AML-193 (cell line): Measurements from ENCODE around the gene FMNL3.
"Not testable (repeated sequence)": the region's sequence is repeated elsewhere in the genome, so short reads cannot be mapped to it uniquely, and the experiment has no call there.

ENCODE experiments used
- DNase-seq, 2 experiments: peaks; one replicate each; lab custom pipeline; 2025; lab: John Stamatoyannopoulos, UW

The FMNL3 gene

DNA sequence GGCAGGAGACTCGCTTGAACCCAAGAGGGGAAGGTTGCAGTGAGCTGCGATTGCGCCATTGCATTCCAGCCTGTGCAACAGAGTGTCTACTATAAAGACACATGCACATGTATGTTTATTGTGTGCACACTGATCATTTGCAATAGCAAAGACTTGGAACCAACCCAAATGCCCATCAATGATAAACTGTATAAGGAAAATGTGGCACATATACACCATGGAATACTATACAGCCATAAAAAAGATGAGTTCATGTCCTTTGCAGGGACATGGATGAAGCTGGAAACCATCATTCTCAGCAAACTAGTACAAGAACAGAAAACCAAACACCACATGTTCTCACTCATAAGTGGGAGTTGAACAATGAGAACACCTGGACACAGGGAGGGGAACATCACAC, 6.7 kb upstream of the FMNL3 start:
- not testable (repeated sequence) for DNase-seq

DNA sequence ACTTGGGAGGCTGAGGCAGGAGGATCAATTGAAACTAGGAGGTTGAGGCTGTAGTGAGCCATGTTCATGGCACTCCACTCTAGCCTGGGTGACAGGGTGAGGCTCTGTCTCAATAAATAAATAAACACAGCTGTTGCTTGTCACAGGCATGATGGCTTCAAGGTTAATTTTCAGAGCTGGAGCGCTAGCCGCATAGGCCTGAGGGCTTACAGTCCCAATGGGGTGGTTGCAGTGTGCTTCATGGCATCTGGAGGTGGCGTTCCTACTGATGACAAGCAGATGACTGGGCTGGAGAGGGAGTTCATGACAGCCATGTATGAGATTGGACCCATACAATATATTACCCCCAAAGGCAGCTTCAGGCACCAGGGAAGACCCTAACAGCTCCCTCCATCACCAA, 1.6 kb upstream of the FMNL3 start:
- DNase-seq = no peak

DNA sequence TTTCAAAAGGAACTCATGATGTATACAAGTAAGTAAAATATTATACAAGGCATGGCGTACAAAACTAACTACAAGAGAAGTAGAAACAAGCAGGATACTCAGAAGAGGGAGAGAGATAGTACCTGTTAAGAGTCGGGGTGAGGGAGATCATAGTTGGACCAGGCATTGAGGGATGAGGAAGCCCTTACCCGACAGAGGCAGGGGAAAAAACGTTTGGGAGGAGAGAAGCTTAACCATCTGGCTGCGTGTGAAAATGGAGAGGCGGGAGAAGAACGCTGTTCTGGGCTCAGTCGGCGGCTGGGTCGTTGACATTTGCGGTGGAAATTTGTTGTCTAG, 575 bp upstream of the FMNL3 start:
- no peak for DNase-seq

DNA sequence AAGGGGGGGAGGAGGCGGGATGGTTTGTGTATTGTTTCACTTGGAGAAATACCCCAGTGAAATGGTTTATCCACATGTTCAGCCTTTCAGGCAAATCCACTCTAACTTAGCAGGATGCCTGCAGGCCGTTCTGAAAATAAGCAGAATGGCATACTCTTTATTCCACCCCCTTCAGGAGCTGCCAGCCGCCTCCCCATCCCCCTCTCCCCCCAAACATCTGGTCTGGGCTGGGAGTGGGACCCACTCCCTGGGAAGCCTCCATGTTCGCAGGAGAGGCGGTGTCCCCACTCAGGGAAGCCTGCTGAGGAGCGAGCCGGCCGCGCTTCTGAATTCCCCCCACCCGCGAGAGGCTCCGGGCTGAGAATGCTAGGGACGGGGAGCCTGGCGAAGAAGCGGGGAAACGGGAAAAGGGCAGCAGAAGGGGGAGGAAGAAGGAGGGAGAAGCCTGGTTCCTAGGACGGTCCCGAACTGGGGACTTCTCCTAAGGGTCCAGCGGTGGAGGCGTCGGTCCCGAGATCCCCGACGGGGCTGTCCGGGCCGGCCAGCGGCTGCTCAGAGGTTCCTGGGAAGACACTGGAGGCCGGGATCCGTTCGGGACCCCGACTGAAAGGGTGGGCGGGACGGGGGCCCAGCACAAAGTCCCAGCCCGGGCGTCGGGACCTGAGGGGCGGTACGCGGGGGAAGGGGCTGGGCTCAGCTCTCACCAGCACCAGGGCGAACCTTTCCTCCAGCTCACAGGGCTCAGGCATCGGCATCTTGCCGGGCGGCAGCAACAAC, 666 bp downstream of the FMNL3 start:
- no peak for DNase-seq

DNA sequence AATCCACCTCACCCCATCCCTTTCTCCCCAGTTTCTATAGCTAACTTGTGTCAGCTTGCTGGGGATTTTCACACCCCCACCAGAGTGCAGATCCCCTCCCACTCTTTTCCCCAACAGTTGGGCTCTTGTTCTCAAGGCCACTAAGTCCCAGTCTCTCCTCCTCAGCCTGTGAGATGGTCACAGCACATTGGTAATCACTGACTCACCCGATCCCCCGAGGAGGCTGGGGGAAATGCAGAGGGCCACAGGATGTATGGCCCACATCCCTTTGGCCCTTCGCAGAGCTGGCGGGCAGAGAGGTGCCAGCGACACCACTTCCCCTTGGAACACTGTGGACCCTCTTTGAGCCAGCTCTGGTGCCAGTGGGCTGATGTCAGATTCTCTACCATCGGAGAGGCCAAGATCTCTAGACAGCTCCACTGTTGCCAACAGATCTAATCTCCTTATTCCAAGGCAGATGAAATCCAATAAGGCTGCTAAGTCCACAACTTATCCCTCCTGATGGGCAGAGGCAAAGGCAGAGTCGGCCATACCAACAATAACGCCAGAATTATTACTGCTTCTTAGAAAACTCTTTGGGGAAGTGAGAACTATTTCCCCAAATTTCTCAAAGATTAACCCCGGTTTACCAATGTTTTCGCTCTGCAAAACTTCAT, 1.6 kb downstream of the FMNL3 start:
- DNase-seq = peak; percentile 41 to 42

DNA sequence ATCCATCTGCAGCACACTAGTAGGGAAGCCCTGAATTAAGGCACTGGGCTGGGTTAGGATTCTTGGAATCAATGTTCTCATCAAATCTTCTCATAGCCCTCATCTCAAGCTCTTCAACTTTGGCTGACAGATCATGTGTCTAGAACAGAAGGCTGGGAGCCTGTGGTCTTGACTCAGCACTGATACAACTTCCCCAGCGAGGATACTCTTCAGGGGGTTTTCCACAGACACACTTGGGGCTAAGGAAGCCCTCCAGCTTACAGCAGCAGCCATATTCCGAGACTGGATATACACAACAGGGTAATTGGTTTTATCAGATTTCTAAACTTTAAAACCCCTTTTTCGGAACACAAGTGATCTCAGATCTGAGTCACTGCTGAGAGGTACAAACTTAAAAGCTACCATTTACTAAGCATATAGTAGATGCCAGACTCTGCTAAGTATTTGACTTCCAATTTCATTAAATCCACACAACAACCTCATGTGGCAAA, 3.5 kb downstream of the FMNL3 start:
- DNase-seq = peak; percentile 23 to 24

DNA sequence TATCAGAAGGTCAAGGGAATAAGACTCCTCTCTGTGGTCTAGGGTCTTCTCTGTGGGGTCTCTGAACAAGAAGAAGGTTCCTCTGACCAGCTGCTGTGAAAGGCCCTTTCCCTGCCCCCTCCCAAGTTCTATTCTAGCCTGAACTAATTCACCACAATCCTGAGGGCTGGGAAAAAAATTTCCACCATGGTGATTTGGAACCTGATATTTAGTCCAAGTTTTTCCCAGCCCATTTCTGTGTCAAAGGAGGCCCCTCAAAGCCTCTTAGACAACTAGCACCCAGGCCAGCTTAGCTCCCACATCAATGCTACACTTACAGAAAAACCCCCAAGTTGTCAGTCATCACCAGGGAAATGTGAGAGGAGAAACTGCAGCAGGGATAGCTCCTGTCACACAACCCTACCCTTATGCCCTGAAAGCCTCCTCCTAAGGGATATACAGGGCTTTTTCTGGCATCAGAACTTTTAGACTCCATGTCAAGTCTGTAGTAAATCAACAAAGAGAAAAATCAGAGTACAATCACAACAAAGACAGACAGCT, 4.5 kb downstream of the FMNL3 start:
- no peak for DNase-seq

DNA sequence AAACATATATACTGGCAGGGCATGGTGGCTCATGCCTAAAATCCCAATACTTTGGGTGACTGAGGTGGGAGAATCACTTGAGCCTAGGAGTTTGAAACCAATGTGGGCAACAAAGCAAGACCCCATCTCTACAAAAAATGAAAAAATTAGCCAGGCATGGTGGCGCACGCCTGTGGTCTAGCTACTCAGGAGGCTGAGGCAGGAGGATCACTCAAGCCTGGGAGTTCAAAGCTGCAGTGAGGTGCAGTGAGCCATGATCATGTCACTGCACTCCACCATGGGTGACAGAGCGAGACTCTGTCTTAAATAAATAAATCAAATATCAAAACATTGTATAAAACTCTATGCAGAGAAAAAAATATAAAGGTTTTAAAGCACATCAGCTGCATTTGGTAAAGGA, 5.2 kb downstream of the FMNL3 start:
- no peak for DNase-seq

DNA sequence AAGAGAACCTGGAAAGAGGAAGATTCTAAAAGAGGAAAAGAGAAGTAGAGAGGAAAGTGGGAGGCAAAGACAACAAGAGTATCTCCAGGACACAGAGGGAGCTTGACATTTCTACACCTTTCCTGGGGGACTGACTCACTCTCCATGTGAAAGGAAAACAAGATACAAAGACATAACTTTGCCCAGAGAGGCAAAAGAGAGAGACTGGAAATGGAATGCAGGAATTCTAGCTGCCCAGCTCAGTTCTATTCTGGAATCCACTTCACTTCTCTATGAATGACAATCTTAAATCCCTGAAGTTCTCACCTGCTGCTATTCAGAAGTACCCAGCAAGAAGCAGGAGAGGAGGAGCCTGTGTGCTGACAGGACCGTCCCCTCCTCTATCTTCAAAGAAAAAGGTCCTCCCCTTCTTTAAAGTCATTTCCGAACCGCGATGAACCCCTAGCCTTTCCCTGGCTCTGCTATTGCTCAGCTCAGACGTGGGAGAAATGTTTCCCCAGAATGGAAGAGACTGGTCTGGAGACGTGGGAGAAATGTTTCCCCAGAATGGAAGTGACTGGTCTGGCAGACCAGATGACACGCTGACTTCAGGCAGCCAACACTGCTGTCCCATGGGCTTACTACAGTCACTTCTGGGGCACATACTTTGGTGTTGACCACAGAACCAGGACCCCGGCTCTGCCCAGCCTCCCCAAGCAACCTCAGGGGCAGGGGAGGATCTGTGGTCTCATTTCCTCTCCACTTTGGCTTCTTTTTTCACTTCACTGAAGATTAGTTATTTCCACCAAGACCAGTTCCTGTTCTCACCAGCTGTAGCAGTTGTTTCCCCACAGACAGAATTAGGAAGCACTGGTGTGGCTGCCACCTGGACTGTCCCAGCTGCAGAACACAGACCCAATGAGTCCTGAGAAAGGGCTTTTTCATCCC, 8.3 kb downstream of the FMNL3 start:
- DNase-seq = peak; percentile 82 to 88

DNA sequence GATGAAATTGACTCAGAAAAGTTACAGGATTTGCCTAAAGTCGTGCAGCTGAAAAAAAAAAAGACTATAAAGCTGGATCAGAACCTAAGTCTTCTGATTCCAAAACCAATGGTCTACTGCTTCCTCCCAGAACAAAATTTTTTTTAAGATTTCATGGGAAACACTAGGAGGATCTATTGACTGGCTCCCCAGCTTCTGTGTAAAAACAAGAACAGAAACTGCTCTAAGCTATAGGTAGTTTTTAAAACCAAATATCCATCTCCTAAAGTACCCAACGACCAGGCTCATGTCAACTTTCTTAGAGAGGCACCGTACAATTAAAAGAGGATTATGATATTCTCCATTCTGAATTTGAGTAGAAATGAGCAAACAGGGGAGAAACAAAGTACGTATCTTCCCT, 9.4 kb downstream of the FMNL3 start:
- DNase-seq = no peak

DNA sequence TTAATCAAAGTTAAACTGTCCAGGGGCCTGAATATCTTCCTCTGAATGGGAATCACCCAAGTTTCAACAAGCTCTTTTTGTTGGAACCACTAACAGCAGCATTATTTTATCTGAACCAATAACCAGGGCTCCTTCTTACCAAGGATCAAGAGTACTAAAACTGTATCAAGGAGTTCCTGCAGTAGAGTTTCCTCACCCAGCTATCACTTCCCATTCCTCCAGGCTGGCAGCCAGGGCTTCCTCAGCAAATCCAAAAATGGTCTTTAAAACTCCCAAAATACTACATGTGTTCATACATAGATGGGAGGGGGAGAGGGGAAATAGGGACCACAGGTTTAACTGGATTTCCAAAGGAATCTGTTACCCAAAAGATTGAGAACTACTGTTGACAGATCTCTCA, 10.5 kb downstream of the FMNL3 start:
- DNase-seq = no peak

DNA sequence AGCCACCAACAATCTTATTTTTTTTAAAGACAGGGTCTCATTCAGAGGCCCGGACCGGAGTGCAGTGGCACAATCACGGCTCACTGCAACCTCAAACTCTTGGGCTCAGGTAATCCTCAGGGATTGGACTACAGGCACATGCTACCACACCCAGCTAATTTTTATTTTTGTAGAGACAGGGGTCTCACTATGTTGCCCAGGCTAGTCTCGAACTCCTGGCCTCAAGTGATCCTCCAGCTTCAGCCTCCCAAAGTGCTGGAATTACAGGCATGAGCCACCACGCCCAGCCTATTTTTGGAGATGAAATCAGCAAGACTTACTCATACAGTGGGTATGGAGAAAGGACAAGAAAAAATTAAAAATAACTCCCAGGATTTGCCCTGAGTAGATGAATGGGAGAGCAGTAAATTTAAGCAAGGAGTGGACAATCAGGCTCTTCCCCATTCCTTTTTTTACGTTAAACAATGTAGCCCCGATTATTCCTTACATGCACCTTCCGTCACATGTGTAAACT, 13.2 kb downstream of the FMNL3 start:
- no peak for DNase-seq

DNA sequence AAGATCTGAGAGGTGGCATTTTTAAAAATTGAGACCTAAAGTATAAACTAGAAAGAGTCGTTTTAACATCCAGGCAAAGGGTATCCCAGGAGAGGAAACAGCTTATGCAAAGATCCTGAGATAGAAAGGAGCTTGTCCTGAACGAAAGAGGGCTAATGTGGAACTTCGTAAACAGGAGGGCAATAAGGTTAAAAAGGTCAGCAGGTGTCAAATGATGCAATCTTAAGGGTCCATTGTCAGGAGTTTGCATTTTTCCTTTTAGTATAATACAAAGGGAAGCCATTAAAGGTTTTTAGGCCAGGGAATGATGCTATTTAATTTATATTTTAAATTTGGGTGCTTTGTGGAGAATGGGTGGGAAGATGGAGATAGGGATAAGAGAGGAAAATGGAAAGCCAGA, 14.4 kb downstream of the FMNL3 start:
- no peak for DNase-seq

DNA sequence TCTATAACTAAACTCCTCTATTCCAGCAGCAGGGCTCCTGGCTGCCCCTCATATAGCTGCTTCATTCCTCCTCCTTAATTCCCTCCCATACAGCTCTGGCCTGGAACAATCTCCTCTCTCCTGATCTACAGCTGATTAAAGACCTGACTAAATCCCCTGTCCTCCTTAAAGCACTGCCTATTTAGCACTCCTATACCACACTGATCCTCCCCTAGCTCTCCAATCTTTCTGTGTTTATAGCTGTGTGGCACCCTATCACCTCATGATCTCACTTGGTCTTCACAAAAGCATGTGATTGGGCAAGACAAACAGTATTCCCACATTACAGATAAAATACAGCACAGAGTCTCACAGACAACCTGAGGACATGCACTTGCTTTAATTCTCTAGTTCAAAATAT, 17.4 kb downstream of the FMNL3 start:
- DNase-seq = no peak

DNA sequence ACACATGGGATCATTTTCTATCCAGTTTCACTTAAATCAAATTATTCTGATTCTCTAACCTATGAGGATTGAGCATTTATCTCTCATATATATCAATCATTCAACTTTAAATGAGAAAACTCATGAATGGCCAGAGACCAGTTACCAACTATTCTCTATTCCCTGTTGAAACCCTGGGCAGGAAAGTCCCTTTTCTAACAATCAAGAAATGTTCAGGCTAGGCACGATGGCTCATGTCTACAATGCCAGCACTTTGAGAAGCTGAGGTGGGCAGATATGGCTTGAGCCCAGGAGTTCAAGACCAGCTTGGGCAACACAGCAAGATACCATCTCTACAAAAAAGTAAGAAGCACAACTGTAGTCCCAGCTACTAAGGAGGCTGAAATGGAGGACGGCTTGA, 18.0 kb downstream of the FMNL3 start:
- no peak for DNase-seq

DNA sequence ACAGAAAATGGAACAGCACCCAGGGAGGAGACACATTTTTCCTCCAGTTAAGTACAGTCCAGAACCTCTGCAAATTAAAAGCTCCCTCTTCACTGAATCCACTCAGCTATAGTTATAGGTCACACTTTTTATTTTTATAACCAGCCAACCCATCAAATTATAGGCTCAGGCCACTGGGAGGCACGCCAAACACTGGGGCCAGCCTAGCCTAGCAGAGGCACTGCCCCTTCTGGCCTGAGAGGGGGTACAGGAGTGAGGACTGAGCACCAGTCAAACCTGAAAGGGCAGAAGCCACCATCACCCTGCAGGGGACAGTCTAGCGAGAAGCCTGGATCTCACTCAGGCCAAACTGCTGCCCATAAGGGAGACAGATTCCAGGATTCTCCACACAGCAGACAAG, 19.3 kb downstream of the FMNL3 start:
- DNase-seq = no peak

DNA sequence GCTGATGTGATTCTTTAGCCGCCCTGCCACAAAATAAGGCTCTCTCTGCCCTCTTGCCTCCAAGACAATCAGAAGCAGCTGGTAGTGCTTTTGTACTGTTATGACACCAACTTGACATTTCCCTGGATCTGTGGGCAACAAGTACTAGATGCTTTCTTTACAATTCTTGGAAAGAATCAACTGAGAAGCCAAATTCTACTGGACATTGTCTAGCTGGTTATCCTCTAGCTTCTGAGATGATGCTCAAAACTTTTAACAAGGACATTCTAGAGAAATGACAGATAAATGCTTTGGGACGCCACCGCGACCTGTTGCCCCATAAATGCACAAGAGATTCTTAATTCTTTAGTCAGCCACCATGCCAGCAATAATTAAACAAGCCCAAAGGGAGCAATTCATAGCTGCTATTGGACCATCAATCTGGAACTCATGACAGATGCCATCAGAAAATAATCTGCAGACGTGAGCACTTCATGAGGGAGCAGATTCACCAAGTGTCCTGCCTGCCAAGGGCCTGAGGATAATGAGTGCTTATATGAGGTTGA, 22.8 kb downstream of the FMNL3 start:
- DNase-seq = no peak

DNA sequence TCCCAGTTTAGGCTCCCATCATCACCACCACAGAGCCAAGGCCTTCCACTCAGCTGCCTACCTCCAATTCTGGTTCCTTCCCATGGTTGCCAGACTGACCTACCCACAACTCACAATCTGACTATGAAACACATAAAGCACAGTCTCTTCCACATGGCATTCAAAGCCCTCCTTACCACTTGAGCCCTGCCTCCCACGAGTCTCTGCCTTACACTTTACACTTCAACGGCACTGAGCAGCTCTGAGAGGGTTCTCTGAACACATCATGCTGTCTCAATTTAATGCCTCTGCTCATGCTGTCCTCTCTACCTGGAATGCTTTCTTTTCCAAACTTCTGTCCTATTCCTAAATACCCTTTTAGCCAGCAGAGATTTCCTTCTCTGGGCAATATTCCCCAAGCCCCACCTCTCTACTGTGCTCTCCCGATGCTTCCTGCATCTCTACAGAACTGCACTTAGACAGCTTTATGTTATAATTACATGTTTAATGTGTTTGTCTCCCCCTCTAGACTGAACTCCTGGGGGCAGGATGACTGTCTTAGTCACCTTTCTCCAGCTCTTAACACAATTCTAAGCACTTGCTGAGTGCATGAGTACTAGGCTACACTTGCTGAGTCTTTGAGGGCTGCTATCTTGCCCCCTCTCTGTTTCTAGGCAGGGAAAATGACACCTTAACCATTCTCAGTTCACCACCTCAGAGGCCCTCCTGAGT, 23.5 kb downstream of the FMNL3 start:
- no peak for DNase-seq

DNA sequence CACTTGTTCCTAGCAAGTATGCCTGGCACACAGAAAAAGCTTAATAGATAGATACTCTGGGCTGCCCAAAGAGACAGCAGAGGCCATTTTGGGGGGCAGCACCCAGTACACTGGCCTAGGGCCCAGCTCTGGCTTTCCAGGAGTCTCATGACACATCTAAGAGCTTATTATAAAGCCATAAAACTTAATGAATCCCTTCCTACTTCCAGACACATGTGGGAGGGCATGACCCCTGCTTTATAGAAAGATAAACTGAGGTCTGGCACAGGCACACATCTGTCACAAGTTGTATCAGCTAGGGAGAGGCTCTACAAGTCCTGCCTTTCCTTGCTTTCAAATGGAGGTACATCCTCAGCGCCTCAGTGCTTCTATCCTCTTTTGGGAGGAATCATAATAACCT, 27.1 kb downstream of the FMNL3 start:
- DNase-seq = no peak

DNA sequence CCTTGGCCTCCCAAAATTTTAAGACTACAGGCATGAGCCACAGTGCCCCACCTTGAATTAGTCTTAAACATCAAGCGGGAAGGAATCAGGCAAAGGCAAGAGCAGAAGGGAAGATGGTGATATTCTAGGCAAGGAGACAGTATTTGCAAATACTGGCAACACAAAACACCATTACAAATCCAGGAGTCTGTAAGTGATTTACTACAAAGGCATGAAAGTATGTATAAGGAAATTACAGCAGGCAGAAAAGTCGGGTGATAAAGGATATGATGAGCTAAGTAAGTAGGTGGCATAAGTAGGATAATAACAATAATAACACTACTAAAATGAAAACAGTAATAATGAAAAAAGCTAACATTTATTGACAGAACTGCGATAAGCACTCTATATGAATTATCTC, 28.5 kb downstream of the FMNL3 start:
- DNase-seq = no peak

DNA sequence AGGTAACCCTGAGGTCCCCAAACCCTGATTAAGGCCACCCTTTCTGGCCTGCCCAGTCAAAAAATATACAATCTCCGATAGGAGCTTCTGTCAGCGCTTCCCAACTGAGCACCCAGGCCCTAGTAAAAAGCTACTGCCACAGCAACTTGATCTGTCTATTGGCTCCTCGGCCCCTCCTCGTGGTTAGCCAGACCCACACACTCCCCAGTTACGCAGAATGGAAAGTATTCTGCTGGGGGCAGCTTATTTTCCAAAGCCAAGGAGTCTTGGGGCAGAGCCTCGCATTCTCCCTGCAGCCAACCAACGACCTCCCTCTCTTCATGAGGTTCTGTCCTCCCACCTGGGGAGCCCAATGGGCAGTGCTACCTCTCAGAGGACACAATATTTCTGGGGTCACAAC, 32.1 kb downstream of the FMNL3 start:
- DNase-seq = no peak
